Left ventricle myocardium inferior (tissue), 1 donor: Measurements from ENCODE around the gene TRMT112. TPM values are rescaled to one million over a fixed set of nuclear protein-coding genes. Genes with fewer than 3 reads are reported as not detected.

Experiments used
- DNase-seq: peaks from one replicate; pipeline ENCODE4 v3.0.0-alpha.2; 2020
- H3K27ac ChIP-seq: fragments of 200-600 bp; replicated peaks from 2 replicates; pipeline ENCODE4 v1.8.0; 2021
- H3K27me3 ChIP-seq: fragments of 200-600 bp; 2 replicates; pipeline ENCODE4 v1.8.0; 2021; ENCODE audit warnings: low read depth
- H3K36me3 ChIP-seq: fragments of 200-600 bp; 2 replicates; pipeline ENCODE4 v1.8.0; 2021
- H3K4me1 ChIP-seq: fragments of 200-600 bp; 2 replicates; pipeline ENCODE4 v1.8.0; 2021
- H3K4me3 ChIP-seq: fragments of 200-600 bp; 2 replicates; pipeline ENCODE4 v1.8.0; 2021; ENCODE audit warnings: mild to moderate bottlenecking, moderate library complexity
- H3K9me3 ChIP-seq: fragments of 200-600 bp; replicated peaks from 2 replicates; pipeline ENCODE4 v1.8.0; 2021
- CTCF ChIP-seq: fragments of 200-600 bp; IDR thresholded peaks from 2 replicates; pipeline ENCODE4 v1.8.0; 2021; ENCODE audit warnings: antibody characterized with exemption, mild to moderate bottlenecking, borderline replicate concordance
- intact Hi-C: fragments of 100-400 bp; cut with micrococcal nuclease; formaldehyde crosslinking; loops from one replicate; pipeline ENCODE4 v1.11.0; 2022
- long read RNA-seq: library from polyadenylated mRNA; unstranded; transcript quantifications from one replicate; pipeline ENCODE4 v2.0.0, GENCODE V29; 2021
- total RNA-seq: library from RNA; stranded (reverse); fragmentation: NEBNext Ultra II Directional; extraction: Animal tissue kit (Norgen Biotek cat#: 25700); gene quantifications from one replicate; pipeline ENCODE4 v1.2.1, GENCODE V29; 2021
- donor health status: DM: no; HTN: yes; CAD: no; lungs with severe emphysema.

Gene TRMT112
- 97.5 TPM for total RNA-seq
- long read RNA-seq, transcript TRMT112-206 (4 exons, 1,106 nt), result major isoform, 46 of 51 reads
- long read RNA-seq, partial matches to known transcripts, result 0 of 51 reads
- long read RNA-seq, other reads (novel, unspliced or antisense), result 2 of 51 reads

- H3K27ac ChIP-seq, result peak within 1 kb of the TSS; percentile 100
- H3K36me3 ChIP-seq, result peaks cover 34% of the 10 kb centered on the region
- H3K4me1 ChIP-seq, result peaks cover 69% of the 10 kb centered on the region
- TF ChIP-seq CTCF, result no peak
- H3K9me3 ChIP-seq, result no peaks in the 10 kb centered on the region
- peak within 1 kb of the TSS; percentile 82 for H3K4me3 ChIP-seq
- peak; percentile 94 for DNase-seq
- no peaks in the 10 kb centered on the region for H3K27me3 ChIP-seq
- intact Hi-C loops, result no loop called here
Measured at GRCh38 chr11:64317325-64317960, at the start of gene TRMT112. TRMT112 (minus strand) TSS chr11:64317559; CDS start chr11:64317526, 33 bp downstream.

GRCh38 chr11:64366751-64367150 is 49.4 kb upstream of the TRMT112 start:
- Histone ChIP-seq H3K36me3 (peaks cover 92% of the 10 kb centered on the region), H3K27ac (no peak overlapping the region), H3K9me3 (no peaks in the 10 kb centered on the region), H3K27me3 (no peaks in the 10 kb centered on the region), H3K4me3 (no peak overlapping the region), H3K4me1 (peaks cover 6% of the 10 kb centered on the region)
- TF ChIP-seq CTCF, result no peak
- intact Hi-C loops, result no loop called here
- no peak for DNase-seq

- Histone ChIP-seq H3K4me1 (peaks cover 6% of the 10 kb centered on the region), H3K4me3 (no peak overlapping the region), H3K9me3 (no peaks in the 10 kb centered on the region), H3K27me3 (no peaks in the 10 kb centered on the region), H3K36me3 (peaks cover 91% of the 10 kb centered on the region), H3K27ac (no peak overlapping the region)
- no peak for DNase-seq
- intact Hi-C loops, result no loop called here
- TF ChIP-seq CTCF, result no peak
Measured at GRCh38 chr11:64364911-64365310, 47.6 kb upstream of the TRMT112 start.

GRCh38 chr11:64364435-64364834 is 47.1 kb upstream of the TRMT112 start:
- Histone ChIP-seq H3K4me1 (peaks cover 11% of the 10 kb centered on the region), H3K4me3 (no peak overlapping the region), H3K27me3 (no peaks in the 10 kb centered on the region), H3K36me3 (peaks cover 87% of the 10 kb centered on the region), H3K27ac (no peak overlapping the region), H3K9me3 (no peaks in the 10 kb centered on the region)
- TF ChIP-seq CTCF, result no peak
- DNase-seq, result no peak
- intact Hi-C loops, result no loop called here

GRCh38 chr11:64362339-64362738 is 45.0 kb upstream of the TRMT112 start:
- DNase-seq, result no peak
- H3K27ac ChIP-seq, result no peak overlapping the region
- H3K4me1 ChIP-seq, result peaks cover 30% of the 10 kb centered on the region
- H3K4me3 ChIP-seq, result no peak overlapping the region
- H3K36me3 ChIP-seq, result peaks cover 68% of the 10 kb centered on the region
- H3K27me3 ChIP-seq, result no peaks in the 10 kb centered on the region
- intact Hi-C loops, result no loop called here
- no peaks in the 10 kb centered on the region for H3K9me3 ChIP-seq
- TF ChIP-seq CTCF, result no peak
